ENCODE results near the gene MOB3B. TPM values are rescaled to one million over a fixed set of nuclear protein-coding genes. Genes with fewer than 3 reads are reported as not detected.

The MOB3B gene
- total and polyA plus RNA-seq, 2 of the 13 experiments (the other 11 are each of a cell fraction or from before 2014, with no cell fraction given), result 0.03 to 0.09 TPM

DNA sequence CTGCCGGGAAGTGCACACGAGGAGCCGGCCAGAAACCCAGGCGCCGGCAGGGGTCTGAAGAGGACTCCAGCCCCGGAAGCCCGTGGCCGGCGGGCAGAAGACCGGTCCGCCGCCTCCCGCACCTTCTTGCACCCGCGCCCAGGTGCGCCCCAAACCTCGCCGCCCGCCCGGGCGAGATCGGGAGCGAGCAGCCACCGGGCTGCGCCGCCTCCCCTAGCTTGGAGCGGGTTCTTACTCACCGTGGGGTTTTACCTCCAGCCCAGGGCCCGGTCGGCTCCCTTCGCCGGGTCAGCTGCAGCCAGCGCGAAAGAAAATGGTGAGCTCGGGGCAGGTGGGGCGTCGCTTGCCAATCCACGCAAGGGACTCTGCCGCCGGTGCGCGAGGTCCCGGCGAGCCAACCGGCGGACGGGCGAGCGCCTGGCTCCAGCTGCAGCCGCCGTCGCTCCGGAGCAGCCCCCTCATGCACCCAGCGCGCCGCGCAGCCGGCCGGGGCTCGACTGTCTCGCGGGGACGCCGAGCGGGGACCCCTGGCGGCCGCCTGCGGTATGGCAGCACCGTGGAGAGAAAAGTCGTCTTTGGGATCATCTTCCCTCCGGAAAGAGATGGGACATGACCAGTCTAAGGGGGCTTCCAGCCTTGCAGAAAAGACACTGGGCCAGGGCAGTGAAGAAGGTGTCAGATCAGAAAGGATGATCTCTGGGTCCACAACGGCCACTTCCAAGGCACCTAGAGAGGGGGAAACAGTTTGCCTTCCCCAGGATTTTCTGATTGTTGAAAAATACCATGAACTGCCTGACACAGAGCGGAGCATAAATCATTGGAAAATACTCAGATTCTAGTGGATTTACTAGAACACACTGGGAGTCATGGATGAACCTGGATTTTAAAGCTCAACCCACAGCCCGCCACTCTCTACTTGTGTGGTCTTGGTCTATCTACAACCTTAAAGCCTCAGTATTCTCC, at the start of gene MOB3B (continued):
- TF ChIP-seq, protein P1, sequence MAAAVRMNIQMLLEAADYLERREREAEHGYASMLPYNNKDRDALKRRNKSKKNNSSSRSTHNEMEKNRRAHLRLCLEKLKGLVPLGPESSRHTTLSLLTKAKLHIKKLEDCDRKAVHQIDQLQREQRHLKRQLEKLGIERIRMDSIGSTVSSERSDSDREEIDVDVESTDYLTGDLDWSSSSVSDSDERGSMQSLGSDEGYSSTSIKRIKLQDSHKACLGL (CRISPR knock-in tag; IDR thresholded peaks at IDR 0.05), result no peak; the same call in 1 of the 2 replicates
- TF ChIP-seq ZNF589 (CRISPR knock-in tag; conservative IDR thresholded peaks at IDR 0.05) (0 out of 2 replicates have a peak, but pooled peaks have one; percentile 47), AHR (CRISPR knock-in tag; IDR thresholded peaks at IDR 0.05) (no peak), NONO (IDR thresholded peaks at IDR 0.05) (no peak), NONO (CRISPR knock-in tag; conservative IDR thresholded peaks at IDR 0.05) (peak; percentile 55; the same call in 1 of the 2 replicates), ZNF34 (CRISPR knock-in tag; IDR thresholded peaks at IDR 0.05; ENCODE audit: borderline replicate concordance) (no peak), ZNF451 (CRISPR knock-in tag; IDR thresholded peaks at IDR 0.05) (no peak), IKZF1 (IDR thresholded peaks at IDR 0.05) (no peak), ZNF337 (CRISPR knock-in tag; IDR thresholded peaks at IDR 0.05; ENCODE audit: borderline replicate concordance, low read depth) (no peak)
- TF ChIP-seq, protein P2, sequence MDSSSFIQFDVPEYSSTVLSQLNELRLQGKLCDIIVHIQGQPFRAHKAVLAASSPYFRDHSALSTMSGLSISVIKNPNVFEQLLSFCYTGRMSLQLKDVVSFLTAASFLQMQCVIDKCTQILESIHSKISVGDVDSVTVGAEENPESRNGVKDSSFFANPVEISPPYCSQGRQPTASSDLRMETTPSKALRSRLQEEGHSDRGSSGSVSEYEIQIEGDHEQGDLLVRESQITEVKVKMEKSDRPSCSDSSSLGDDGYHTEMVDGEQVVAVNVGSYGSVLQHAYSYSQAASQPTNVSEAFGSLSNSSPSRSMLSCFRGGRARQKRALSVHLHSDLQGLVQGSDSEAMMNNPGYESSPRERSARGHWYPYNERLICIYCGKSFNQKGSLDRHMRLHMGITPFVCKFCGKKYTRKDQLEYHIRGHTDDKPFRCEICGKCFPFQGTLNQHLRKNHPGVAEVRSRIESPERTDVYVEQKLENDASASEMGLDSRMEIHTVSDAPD (CRISPR knock-in tag; IDR thresholded peaks at IDR 0.05), result no peak
- TF ChIP-seq, protein P3, sequence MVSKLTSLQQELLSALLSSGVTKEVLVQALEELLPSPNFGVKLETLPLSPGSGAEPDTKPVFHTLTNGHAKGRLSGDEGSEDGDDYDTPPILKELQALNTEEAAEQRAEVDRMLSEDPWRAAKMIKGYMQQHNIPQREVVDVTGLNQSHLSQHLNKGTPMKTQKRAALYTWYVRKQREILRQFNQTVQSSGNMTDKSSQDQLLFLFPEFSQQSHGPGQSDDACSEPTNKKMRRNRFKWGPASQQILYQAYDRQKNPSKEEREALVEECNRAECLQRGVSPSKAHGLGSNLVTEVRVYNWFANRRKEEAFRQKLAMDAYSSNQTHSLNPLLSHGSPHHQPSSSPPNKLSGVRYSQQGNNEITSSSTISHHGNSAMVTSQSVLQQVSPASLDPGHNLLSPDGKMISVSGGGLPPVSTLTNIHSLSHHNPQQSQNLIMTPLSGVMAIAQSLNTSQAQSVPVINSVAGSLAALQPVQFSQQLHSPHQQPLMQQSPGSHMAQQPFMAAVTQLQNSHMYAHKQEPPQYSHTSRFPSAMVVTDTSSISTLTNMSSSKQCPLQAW (CRISPR knock-in tag; IDR thresholded peaks at IDR 0.05), result peak; percentile 22; the same call in 1 of the 2 replicates
- TF ChIP-seq, protein P4, sequence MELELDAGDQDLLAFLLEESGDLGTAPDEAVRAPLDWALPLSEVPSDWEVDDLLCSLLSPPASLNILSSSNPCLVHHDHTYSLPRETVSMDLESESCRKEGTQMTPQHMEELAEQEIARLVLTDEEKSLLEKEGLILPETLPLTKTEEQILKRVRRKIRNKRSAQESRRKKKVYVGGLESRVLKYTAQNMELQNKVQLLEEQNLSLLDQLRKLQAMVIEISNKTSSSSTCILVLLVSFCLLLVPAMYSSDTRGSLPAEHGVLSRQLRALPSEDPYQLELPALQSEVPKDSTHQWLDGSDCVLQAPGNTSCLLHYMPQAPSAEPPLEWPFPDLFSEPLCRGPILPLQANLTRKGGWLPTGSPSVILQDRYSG (CRISPR knock-in tag; IDR thresholded peaks at IDR 0.05), result 0 out of 2 replicates have a peak, but pooled peaks have one; percentile 43

Data from HepG2 (cell line).